Fibroblast of lung (primary cell): ENCODE results near the gene MDM1. TPM values are rescaled to one million over a fixed set of nuclear protein-coding genes. Genes with fewer than 3 reads are reported as not detected.

ENCODE experiments used
- DNase-seq, 2 donors: peaks; one replicate each; pipeline versions ENCODE4 v3.0.0 to v3.0.0-alpha.2; 2010; ENCODE audit warnings: low read depth in 2 of 2
- H2AFZ ChIP-seq: 2 replicates; pipeline ENCODE4 v1.5.1; 2012; ENCODE audit warnings: low read length, control low read depth, inconsistent platforms
- H3K27ac ChIP-seq: 2 replicates; pipeline ENCODE4 v1.5.1; 2011; ENCODE audit warnings: low read length, control low read depth; ENCODE audit not compliant: insufficient read depth
- H3K27me3 ChIP-seq: 2 replicates; pipeline ENCODE4 v1.5.1; 2011; ENCODE audit warnings: mild to moderate bottlenecking, low read length; ENCODE audit not compliant: control insufficient read depth, insufficient read depth
- H3K36me3 ChIP-seq: 2 replicates; pipeline ENCODE4 v1.5.1; 2011; ENCODE audit warnings: low read length; ENCODE audit not compliant: control insufficient read depth, insufficient read depth
- H3K4me1 ChIP-seq: 2 replicates; pipeline ENCODE4 v1.5.1; 2011; ENCODE audit warnings: low read length; ENCODE audit not compliant: control insufficient read depth, insufficient read depth; ENCODE audit errors: extremely low read depth
- H3K4me2 ChIP-seq: 2 replicates; pipeline ENCODE4 v1.5.1; 2011; ENCODE audit warnings: low read length, control low read depth; ENCODE audit not compliant: insufficient read depth; ENCODE audit errors: extremely low read depth
- H3K4me3 ChIP-seq, 4 experiments: fragments of 200-600 bp in 1 of 4; sonication (generic) in 1 of 4; replicated peaks in 1 of 4; 2 replicates each; pipeline ENCODE4 v1.5.1; 2011 to 2016; ENCODE audit warnings: low read length in 4 of 4, low read depth in 3 of 4, mild to moderate bottlenecking in 3 of 4, control low read depth in 2 of 4, inconsistent platforms in 1 of 4, mixed read lengths in 1 of 4; ENCODE audit not compliant: insufficient read depth in 1 of 4; ENCODE audit errors: control extremely low read depth in 1 of 4
- H3K79me2 ChIP-seq: 2 replicates; pipeline ENCODE4 v1.5.1; 2012; ENCODE audit warnings: mild to moderate bottlenecking, low read length, inconsistent platforms; ENCODE audit not compliant: control insufficient read depth, insufficient read depth
- H3K9ac ChIP-seq: 2 replicates; pipeline ENCODE4 v1.5.1; 2011; ENCODE audit warnings: mild to moderate bottlenecking, low read length, control low read depth; ENCODE audit not compliant: insufficient read depth
- H3K9me3 ChIP-seq: 2 replicates; pipeline ENCODE4 v1.5.1; 2012; ENCODE audit warnings: low read depth, low read length; ENCODE audit not compliant: control insufficient read depth, insufficient read depth
- H4K20me1 ChIP-seq: 2 replicates; pipeline ENCODE4 v1.5.1; 2011; ENCODE audit warnings: low read length; ENCODE audit not compliant: control insufficient read depth, insufficient read depth; ENCODE audit errors: extremely low read depth
- EZH2 ChIP-seq: IDR thresholded peaks from 2 replicates; pipeline ENCODE4 v1.5.1; 2012; ENCODE audit warnings: low read length, control low read depth, mild to moderate bottlenecking; ENCODE audit errors: missing control alignments
- polyA plus RNA-seq, 2 donors: library from polyadenylated mRNA; depleted of rRNA in 1 of 2; stranded (reverse) in 1 of 2; unstranded in 1 of 2; fragments of >200 nt; gene quantifications; 2 replicates each; pipeline ENCODE4 v1.2.1, GENCODE V29; 2011 to 2012; ENCODE audit warnings: missing spikeins in 1 of 2
- total RNA-seq: library from RNA; depleted of rRNA; stranded (reverse); fragments of >200 nt; gene quantifications from 2 replicates; pipeline ENCODE4 v1.2.1, GENCODE V29; 2014
- TF ChIP-seq, protein P1 (sequence below), 2 donors: IDR thresholded peaks in 1 of 2; conservative IDR thresholded peaks in 1 of 2; 1 replicate in 1 of 2; 2 replicates in 1 of 2; pipeline ENCODE4 v1.5.1; 2011 to 2012; ENCODE audit warnings: low read length in 2 of 2, control low read depth in 1 of 2, inconsistent platforms in 1 of 2, low read depth in 1 of 2, mild to moderate bottlenecking in 1 of 2

The MDM1 gene
- total and polyA plus RNA-seq, 2 donors (not counting 1 experiment from before 2014, with no cell fraction given) = 7.4 to 12.4 TPM

- Histone ChIP-seq H3K27ac (peak overlapping the region; percentile 19), H3K27me3 (no peaks in the 10 kb centered on the region), H3K4me3 (no peak overlapping the region), H3K36me3 (no peaks in the 10 kb centered on the region), H3K9me3 (no peaks in the 10 kb centered on the region), H3K4me1 (peaks cover 16% of the 10 kb centered on the region), H3K4me2 (no peak overlapping the region), H3K9ac (no peak overlapping the region), H3K79me2 (no peaks in the 10 kb centered on the region), H4K20me1 (no peaks in the 10 kb centered on the region), H2AFZ (no peak overlapping the region)
- DNase-seq = no peak
- TF ChIP-seq, protein P1, sequence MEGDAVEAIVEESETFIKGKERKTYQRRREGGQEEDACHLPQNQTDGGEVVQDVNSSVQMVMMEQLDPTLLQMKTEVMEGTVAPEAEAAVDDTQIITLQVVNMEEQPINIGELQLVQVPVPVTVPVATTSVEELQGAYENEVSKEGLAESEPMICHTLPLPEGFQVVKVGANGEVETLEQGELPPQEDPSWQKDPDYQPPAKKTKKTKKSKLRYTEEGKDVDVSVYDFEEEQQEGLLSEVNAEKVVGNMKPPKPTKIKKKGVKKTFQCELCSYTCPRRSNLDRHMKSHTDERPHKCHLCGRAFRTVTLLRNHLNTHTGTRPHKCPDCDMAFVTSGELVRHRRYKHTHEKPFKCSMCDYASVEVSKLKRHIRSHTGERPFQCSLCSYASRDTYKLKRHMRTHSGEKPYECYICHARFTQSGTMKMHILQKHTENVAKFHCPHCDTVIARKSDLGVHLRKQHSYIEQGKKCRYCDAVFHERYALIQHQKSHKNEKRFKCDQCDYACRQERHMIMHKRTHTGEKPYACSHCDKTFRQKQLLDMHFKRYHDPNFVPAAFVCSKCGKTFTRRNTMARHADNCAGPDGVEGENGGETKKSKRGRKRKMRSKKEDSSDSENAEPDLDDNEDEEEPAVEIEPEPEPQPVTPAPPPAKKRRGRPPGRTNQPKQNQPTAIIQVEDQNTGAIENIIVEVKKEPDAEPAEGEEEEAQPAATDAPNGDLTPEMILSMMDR (conservative IDR thresholded peaks at IDR 0.05 in 1 of 2, IDR thresholded peaks at IDR 0.05 in 1 of 2; ENCODE audit: low read depth in 1 of 2, low read length in 2 of 2) = no peak
- no peak for TF ChIP-seq EZH2
Measured at GRCh38 chr12:68270358-68270757, 61.8 kb downstream of the MDM1 start.

- H3K36me3 ChIP-seq = no peaks in the 10 kb centered on the region
- H3K9me3 ChIP-seq = no peaks in the 10 kb centered on the region
- no peak overlapping the region for H3K9ac ChIP-seq
- H3K4me3 ChIP-seq = no peak overlapping the region
- no peak overlapping the region for H3K27ac ChIP-seq
- H4K20me1 ChIP-seq = no peaks in the 10 kb centered on the region
- TF ChIP-seq, protein P1 (conservative IDR thresholded peaks at IDR 0.05 in 1 of 2, IDR thresholded peaks at IDR 0.05 in 1 of 2; ENCODE audit: low read depth in 1 of 2, low read length in 2 of 2) = no peak
- TF ChIP-seq EZH2 = no peak
- H3K4me2 ChIP-seq = no peak overlapping the region
- H2AFZ ChIP-seq = no peak overlapping the region
- H3K27me3 ChIP-seq = no peaks in the 10 kb centered on the region
- H3K79me2 ChIP-seq = no peaks in the 10 kb centered on the region
- DNase-seq = no peak
- peaks cover 16% of the 10 kb centered on the region for H3K4me1 ChIP-seq
Measured at GRCh38 chr12:68269779-68270178, 62.4 kb downstream of the MDM1 start.

DNA sequence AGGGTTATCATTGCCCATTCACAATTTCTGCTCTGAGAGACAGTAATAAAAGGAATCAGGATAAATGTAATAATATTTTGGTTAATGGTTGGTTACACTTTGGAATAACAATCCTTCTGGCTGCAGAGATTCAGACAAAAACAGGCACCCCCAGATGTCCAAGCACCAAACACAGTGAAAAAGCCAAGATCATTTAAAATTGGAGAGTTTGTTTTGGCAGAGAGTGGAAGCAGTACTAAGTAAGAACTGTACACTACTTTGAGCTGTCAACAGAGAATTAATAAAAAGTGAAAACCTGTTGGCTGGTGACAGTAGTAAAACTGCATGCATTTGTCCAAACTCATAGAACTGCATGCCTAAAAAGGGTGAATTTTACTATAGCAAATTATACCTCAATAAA lies 63.2 kb downstream of the MDM1 start:
- Histone ChIP-seq H3K9me3 (no peaks in the 10 kb centered on the region), H3K4me1 (peaks cover 16% of the 10 kb centered on the region), H3K79me2 (no peaks in the 10 kb centered on the region), H3K4me3 (no peak overlapping the region), H3K27me3 (no peaks in the 10 kb centered on the region), H3K27ac (no peak overlapping the region), H3K36me3 (no peaks in the 10 kb centered on the region), H3K4me2 (no peak overlapping the region), H2AFZ (no peak overlapping the region), H3K9ac (no peak overlapping the region), H4K20me1 (no peaks in the 10 kb centered on the region)
- TF ChIP-seq, protein P1 (conservative IDR thresholded peaks at IDR 0.05 in 1 of 2, IDR thresholded peaks at IDR 0.05 in 1 of 2; ENCODE audit: low read depth in 1 of 2, low read length in 2 of 2) = no peak
- TF ChIP-seq EZH2 = no peak
- peak; percentile 23 to 52 for DNase-seq
